GM18526 (cell line): Measurements from ENCODE around the gene PZP.

ENCODE experiments used
- POLR2A ChIP-seq: IDR thresholded peaks from 3 replicates; pipeline ENCODE4 v1.6.1; 2011; ENCODE audit not compliant: insufficient read length; ENCODE audit errors: extremely low read depth

Gene PZP

GRCh38 chr12:9113296-9113986 lies 94.8 kb downstream of the PZP start:
- no peak for TF ChIP-seq POLR2A

- no peak for TF ChIP-seq POLR2A
Observed at GRCh38 chr12:9112076-9112853, 95.9 kb downstream of the PZP start.

- no peak for TF ChIP-seq POLR2A
Observed at GRCh38 chr12:9111525-9111924, 96.7 kb downstream of the PZP start.

GRCh38 chr12:9109737-9110491 lies 98.3 kb downstream of the PZP start:
- no peak for TF ChIP-seq POLR2A

- no peak for TF ChIP-seq POLR2A
Observed at GRCh38 chr12:9109213-9109522, 99.0 kb downstream of the PZP start.

- TF ChIP-seq POLR2A: no peak
Observed at GRCh38 chr12:9108504-9109212, 99.5 kb downstream of the PZP start.

- TF ChIP-seq POLR2A: no peak
Observed at GRCh38 chr12:9107542-9107873, 100.7 kb downstream of the PZP start.

GRCh38 chr12:9106610-9107541 lies 101.3 kb downstream of the PZP start:
- no peak for TF ChIP-seq POLR2A

- TF ChIP-seq POLR2A: no peak
Observed at GRCh38 chr12:9106067-9106466, 102.1 kb downstream of the PZP start.

GRCh38 chr12:9104767-9105423 lies 103.3 kb downstream of the PZP start:
- TF ChIP-seq POLR2A: no peak

- TF ChIP-seq POLR2A: no peak
Observed at GRCh38 chr12:9104087-9104486, 104.1 kb downstream of the PZP start.

- no peak for TF ChIP-seq POLR2A
Observed at GRCh38 chr12:9103050-9103849, 104.9 kb downstream of the PZP start.

- TF ChIP-seq POLR2A: no peak
Observed at GRCh38 chr12:9101018-9101687, 107.0 kb downstream of the PZP start.
